ENCODE measurements around the gene SAMHD1.
"Not testable (repeated sequence)": the region's sequence is repeated elsewhere in the genome, so short reads cannot be mapped to it uniquely, and the experiment has no call there.

SAMHD1 gene

GRCh38 chr20:36854348-36855240 is 96.9 kb downstream of the SAMHD1 start:
- FAIRE-seq (no peak), DNase-seq (ENCODE audit: insufficient read length, low spot score) (no peak)
- TF ChIP-seq POLR2A (IDR thresholded peaks at IDR 0.05; ENCODE audit: low read depth, low read length): no peak

GRCh38 chr20:36852187-36852586 is 99.3 kb downstream of the SAMHD1 start:
- TF ChIP-seq POLR2A (IDR thresholded peaks at IDR 0.05; ENCODE audit: low read depth, low read length): no peak
- DNase-seq (ENCODE audit: insufficient read length, low spot score) (no peak), FAIRE-seq (no peak)

- DNase-seq (ENCODE audit: insufficient read length, low spot score) (no peak), FAIRE-seq (no peak)
- no peak for TF ChIP-seq POLR2A (IDR thresholded peaks at IDR 0.05; ENCODE audit: low read depth, low read length)
Observed at GRCh38 chr20:36851490-36851889, 100.0 kb downstream of the SAMHD1 start.

GRCh38 chr20:36850759-36851158 is 100.7 kb downstream of the SAMHD1 start:
- DNase-seq (ENCODE audit: insufficient read length, low spot score) (no peak), FAIRE-seq (no peak)
- TF ChIP-seq POLR2A (IDR thresholded peaks at IDR 0.05; ENCODE audit: low read depth, low read length): no peak

GRCh38 chr20:36849333-36850065 is 102.0 kb downstream of the SAMHD1 start:
- no peak for FAIRE-seq
- no peak for DNase-seq (ENCODE audit: insufficient read length, low spot score)
- no peak for TF ChIP-seq POLR2A (IDR thresholded peaks at IDR 0.05; ENCODE audit: low read depth, low read length)

GRCh38 chr20:36848677-36849076 is 102.8 kb downstream of the SAMHD1 start:
- DNase-seq (ENCODE audit: insufficient read length, low spot score) (no peak), FAIRE-seq (no peak)
- TF ChIP-seq POLR2A (IDR thresholded peaks at IDR 0.05; ENCODE audit: low read depth, low read length): no peak

- peak; percentile 62 for DNase-seq (ENCODE audit: insufficient read length, low spot score)
- TF ChIP-seq POLR2A (IDR thresholded peaks at IDR 0.05; ENCODE audit: low read depth, low read length): 0 out of 2 replicates have a peak, but pooled peaks have one; percentile 12
- FAIRE-seq: no peak
Observed at GRCh38 chr20:36848078-36848660, 103.3 kb downstream of the SAMHD1 start.

- no peak for TF ChIP-seq POLR2A (IDR thresholded peaks at IDR 0.05; ENCODE audit: low read depth, low read length)
- DNase-seq (ENCODE audit: insufficient read length, low spot score) (no peak), FAIRE-seq (no peak)
Observed at GRCh38 chr20:36847710-36848040, 103.8 kb downstream of the SAMHD1 start.

GRCh38 chr20:36847009-36847709 is 104.3 kb downstream of the SAMHD1 start:
- no peak for TF ChIP-seq POLR2A (IDR thresholded peaks at IDR 0.05; ENCODE audit: low read depth, low read length)
- DNase-seq (ENCODE audit: insufficient read length, low spot score): no peak
- no peak for FAIRE-seq

GRCh38 chr20:36845288-36845971 is 106.1 kb downstream of the SAMHD1 start:
- FAIRE-seq (no peak), DNase-seq (ENCODE audit: insufficient read length, low spot score) (no peak)
- no peak for TF ChIP-seq POLR2A (IDR thresholded peaks at IDR 0.05; ENCODE audit: low read depth, low read length)

- not testable (repeated sequence) for FAIRE-seq; DNase-seq (ENCODE audit: insufficient read length, low spot score)
Observed at GRCh38 chr20:36841030-36841429, 110.5 kb downstream of the SAMHD1 start.

All from H54 (cell line).